Activated T-helper 1 cell treated with anti-CD3 and anti-CD28 coated beads, Interleukin-12 subunit alpha, Interleukin-12 subunit beta, Interleukin-2, Interleukin-4 antibody, amounts not matched to agents 30 ng/mL and 10 ng/mL and 1 ng/mL, durations not matched to agents 14 hours and 24 hours and 36 hours (primary cell): ENCODE results near the gene IL31RA. TPM values are rescaled to one million over a fixed set of nuclear protein-coding genes. Genes with fewer than 3 reads are reported as not detected.

Source experiments
- DNase-seq: peaks from one replicate; pipeline ENCODE4 v3.0.0; 2021; ENCODE audit warnings: low spot score
- H3K27ac Mint-ChIP-seq: one replicate; pipeline ENCODE4 v1.8.0; 2021; ENCODE audit warnings: mild to moderate bottlenecking, mixed read lengths
- H3K27me3 Mint-ChIP-seq: one replicate; pipeline ENCODE4 v1.8.0; 2022; ENCODE audit warnings: mild to moderate bottlenecking, moderate library complexity, mixed read lengths; ENCODE audit not compliant: insufficient read depth
- H3K36me3 Mint-ChIP-seq: one replicate; pipeline ENCODE4 v1.8.0; 2021; ENCODE audit warnings: low read depth, mixed read lengths
- H3K4me1 Mint-ChIP-seq: one replicate; pipeline ENCODE4 v1.8.0; 2021; ENCODE audit warnings: low read depth, mixed read lengths
- H3K4me3 Mint-ChIP-seq: one replicate; pipeline ENCODE4 v1.8.0; 2021; ENCODE audit warnings: mild to moderate bottlenecking, moderate library complexity, mixed read lengths
- H3K9me3 Mint-ChIP-seq: one replicate; pipeline ENCODE4 v1.8.0; 2021; ENCODE audit warnings: mixed read lengths
- intact Hi-C: fragments of 100-400 bp; cut with micrococcal nuclease; formaldehyde crosslinking; loops from one replicate; pipeline ENCODE4 v1.15.1; 2024
- total RNA-seq: library from RNA; stranded (reverse); gene quantifications from 2 replicates; pipeline ENCODE4 v1.2.3, GENCODE V29; 2022

IL31RA gene
- total RNA-seq, 1 donor from 2014 or later = 0.80 TPM

DNA sequence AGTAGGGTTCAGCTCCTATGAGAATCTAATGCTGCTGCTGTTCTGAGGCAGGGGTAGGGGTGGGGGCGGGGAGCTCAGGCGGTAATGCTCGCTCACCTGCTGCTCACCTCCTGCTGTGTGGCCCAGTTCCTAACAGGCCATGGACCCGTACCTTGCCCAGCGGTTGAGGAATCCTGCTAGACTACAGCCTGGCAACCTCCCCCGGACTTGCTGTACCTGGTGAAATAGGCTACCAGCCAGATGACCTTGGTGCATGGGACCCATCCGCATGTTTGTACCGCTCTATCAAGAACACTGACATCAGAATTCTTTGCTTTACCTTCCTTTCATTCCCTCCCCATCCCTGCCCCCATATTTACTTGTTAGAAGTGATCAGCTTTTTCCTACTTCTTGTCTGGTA lies 15.3 kb downstream of the IL31RA start:
- H3K27me3 Mint-ChIP-seq = no peaks in the 10 kb centered on the region
- peaks cover 18% of the 10 kb centered on the region for H3K4me1 Mint-ChIP-seq
- intact Hi-C loops = loop anchor here (5.0 kb wide), 2 partner anchors 284 to 461 kb away; no protein-coding TSS in a partner anchor
- peaks cover 3% of the 10 kb centered on the region for H3K36me3 Mint-ChIP-seq
- H3K9me3 Mint-ChIP-seq = peaks cover 3% of the 10 kb centered on the region
- no peak overlapping the region for H3K4me3 Mint-ChIP-seq
- H3K27ac Mint-ChIP-seq = no peak overlapping the region
- DNase-seq = no peak

DNA sequence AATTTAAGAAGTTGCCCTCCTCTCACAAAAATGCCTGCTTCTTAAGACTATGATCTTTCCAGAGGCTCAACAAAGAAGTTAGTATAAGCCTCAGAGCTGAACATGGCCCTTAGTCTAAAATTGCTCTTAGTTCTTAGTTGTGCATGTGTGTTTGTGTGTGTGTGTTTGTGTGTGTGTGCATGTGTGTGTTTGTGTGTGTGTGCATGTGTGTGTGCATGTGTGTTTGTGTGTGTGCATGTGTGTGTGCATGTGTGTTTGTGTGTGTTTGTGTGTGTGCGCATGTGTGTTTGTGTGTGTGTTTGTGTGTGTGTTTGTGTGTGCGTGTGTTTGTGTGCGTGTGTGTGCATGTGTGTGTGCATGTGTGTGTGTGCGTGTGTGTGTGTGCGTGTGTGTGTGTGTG lies 15.8 kb downstream of the IL31RA start:
- intact Hi-C loops = loop anchor here (5.0 kb wide), 2 partner anchors 285 to 460 kb away; no protein-coding TSS in a partner anchor
- H3K27ac Mint-ChIP-seq = no peak overlapping the region
- H3K9me3 Mint-ChIP-seq = no peaks in the 10 kb centered on the region

DNA sequence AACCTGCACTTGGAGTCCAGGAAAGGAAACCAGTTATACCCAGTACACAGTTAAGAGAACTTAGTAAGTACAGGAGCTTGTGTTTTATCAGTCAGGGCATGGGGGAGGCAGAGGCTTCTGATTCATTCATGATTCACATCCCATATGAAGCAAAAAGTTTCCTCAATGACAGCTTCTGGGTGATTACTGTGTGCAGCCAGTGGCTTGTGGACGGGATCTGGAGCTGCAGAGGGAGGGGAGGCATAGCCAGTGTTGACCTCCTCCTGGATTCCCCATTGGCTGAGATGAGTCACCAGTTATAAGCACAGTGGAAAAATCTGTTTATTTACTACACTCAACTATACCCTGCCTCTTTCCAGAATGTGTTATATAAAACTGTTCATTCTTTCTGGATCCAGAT lies 17.7 kb downstream of the IL31RA start:
- no peak overlapping the region for H3K4me3 Mint-ChIP-seq
- intact Hi-C loops = loop anchor here (1.0 to 5.0 kb wide), 8 partner anchors 16 to 458 kb away; partner anchors contain the start of genes IL6ST and SLC38A9
- peaks cover 14% of the 10 kb centered on the region for H3K4me1 Mint-ChIP-seq
- no peak for DNase-seq
- H3K36me3 Mint-ChIP-seq = peaks cover 2% of the 10 kb centered on the region
- H3K9me3 Mint-ChIP-seq = no peaks in the 10 kb centered on the region
- H3K27me3 Mint-ChIP-seq = no peaks in the 10 kb centered on the region
- peak overlapping the region; percentile 78 for H3K27ac Mint-ChIP-seq

More for the DNA sequence above, 15.8 kb downstream of the IL31RA start:
- no peak overlapping the region for H3K4me3 Mint-ChIP-seq
- peaks cover 14% of the 10 kb centered on the region for H3K4me1 Mint-ChIP-seq
- no peak for DNase-seq
- no peaks in the 10 kb centered on the region for H3K27me3 Mint-ChIP-seq
- H3K36me3 Mint-ChIP-seq = peaks cover 2% of the 10 kb centered on the region

DNA sequence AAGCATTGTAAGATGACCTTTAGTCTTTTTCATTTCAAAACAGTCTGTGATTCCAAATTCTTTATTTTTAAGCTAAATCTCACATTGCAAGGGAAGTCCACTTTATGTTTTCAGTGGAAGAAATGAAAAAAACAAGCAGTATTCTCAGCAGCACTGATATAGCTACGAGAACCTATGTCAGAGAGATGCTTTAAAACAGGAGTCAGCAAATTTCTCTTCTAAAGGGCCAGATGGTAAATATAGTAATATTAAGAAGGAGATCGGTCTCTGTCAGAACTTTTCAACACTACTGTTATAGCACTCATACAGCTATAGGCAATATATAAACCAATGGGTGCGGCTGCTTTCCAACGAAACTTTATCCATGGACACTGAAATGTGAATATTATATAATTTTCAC lies 18.7 kb downstream of the IL31RA start:
- H3K4me1 Mint-ChIP-seq = peaks cover 14% of the 10 kb centered on the region
- peaks cover 4% of the 10 kb centered on the region for H3K36me3 Mint-ChIP-seq
- peaks cover 2% of the 10 kb centered on the region for H3K9me3 Mint-ChIP-seq
- H3K27ac Mint-ChIP-seq = peak overlapping the region; percentile 34
- H3K27me3 Mint-ChIP-seq = no peaks in the 10 kb centered on the region
- no peak overlapping the region for H3K4me3 Mint-ChIP-seq
- DNase-seq = no peak
- intact Hi-C loops = loop anchor here (1.0 to 5.0 kb wide), 7 partner anchors 33 to 457 kb away; partner anchors contain the start of genes IL6ST and SLC38A9

DNA sequence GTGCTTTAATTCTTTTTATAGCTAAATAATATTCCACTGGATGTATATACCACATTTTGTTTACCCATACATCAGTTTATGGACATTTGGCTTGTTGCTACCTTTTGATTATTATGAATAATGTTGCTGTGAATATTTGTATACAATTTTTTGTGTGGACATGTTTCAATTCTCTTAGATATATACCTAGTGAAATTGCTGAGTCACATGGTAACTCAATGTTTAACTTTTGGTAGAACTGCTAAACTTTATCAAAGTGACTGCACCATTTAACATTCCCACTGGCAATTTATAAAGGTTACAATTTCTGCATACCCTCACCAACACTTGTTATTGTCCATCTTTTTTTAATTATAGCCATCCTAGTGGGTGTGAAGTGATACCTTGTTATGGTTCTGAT lies 22.1 kb downstream of the IL31RA start:
- H3K4me1 Mint-ChIP-seq = peaks cover 17% of the 10 kb centered on the region
- H3K27me3 Mint-ChIP-seq = no peaks in the 10 kb centered on the region
- H3K36me3 Mint-ChIP-seq = peaks cover 16% of the 10 kb centered on the region
- intact Hi-C loops = no loop called here
- H3K4me3 Mint-ChIP-seq = no peak overlapping the region
- peaks cover 20% of the 10 kb centered on the region for H3K9me3 Mint-ChIP-seq
- H3K27ac Mint-ChIP-seq = no peak overlapping the region
- DNase-seq = no peak

DNA sequence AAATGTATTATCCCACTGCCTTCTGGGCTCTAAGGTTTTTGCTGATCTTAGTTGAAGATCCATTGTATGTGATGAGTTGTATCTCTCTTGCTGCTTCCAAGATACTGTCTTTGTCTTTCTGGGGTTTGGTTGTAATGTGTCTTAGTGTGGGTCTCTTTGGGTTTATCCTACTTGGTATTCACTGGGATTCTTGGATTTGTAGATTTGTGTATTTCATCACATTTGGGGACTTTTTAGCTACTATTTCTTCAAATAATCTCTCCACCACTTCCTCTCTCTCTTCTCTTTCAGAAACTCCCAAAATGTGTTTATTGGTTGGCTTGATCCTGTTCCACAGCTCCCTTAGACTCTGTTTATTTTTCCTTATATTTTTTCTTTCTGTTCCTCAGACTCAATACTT lies 26.5 kb downstream of the IL31RA start:
- H3K4me3 Mint-ChIP-seq = no peak overlapping the region
- H3K27ac Mint-ChIP-seq = no peak overlapping the region
- intact Hi-C loops = no loop called here
- peaks cover 10% of the 10 kb centered on the region for H3K4me1 Mint-ChIP-seq
- no peaks in the 10 kb centered on the region for H3K27me3 Mint-ChIP-seq
- peaks cover 14% of the 10 kb centered on the region for H3K36me3 Mint-ChIP-seq
- DNase-seq = no peak
- H3K9me3 Mint-ChIP-seq = peaks cover 22% of the 10 kb centered on the region

DNA sequence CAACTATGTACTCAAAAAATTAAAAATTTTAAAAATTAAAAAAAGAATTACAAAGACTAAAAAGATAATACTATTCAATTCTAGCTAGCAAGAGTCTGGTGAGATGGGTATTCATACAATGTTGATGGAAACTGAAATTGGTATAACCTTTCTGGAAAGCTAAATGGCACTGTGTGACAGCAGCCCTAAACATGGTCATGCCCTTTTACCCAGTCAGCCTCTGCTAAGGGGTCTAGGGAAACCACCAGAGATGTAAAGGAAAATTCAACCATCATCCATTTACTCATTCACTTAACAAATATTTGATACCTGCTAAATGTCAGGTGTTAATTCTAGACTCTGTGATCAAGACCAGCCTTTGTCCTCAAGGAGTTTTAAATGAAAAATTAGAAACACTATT lies 29.3 kb downstream of the IL31RA start:
- peaks cover 8% of the 10 kb centered on the region for H3K27me3 Mint-ChIP-seq
- intact Hi-C loops = no loop called here
- H3K9me3 Mint-ChIP-seq = peaks cover 14% of the 10 kb centered on the region
- H3K36me3 Mint-ChIP-seq = peaks cover 11% of the 10 kb centered on the region
- H3K4me3 Mint-ChIP-seq = no peak overlapping the region
- no peak overlapping the region for H3K27ac Mint-ChIP-seq
- DNase-seq = no peak
- H3K4me1 Mint-ChIP-seq = peaks cover 10% of the 10 kb centered on the region

DNA sequence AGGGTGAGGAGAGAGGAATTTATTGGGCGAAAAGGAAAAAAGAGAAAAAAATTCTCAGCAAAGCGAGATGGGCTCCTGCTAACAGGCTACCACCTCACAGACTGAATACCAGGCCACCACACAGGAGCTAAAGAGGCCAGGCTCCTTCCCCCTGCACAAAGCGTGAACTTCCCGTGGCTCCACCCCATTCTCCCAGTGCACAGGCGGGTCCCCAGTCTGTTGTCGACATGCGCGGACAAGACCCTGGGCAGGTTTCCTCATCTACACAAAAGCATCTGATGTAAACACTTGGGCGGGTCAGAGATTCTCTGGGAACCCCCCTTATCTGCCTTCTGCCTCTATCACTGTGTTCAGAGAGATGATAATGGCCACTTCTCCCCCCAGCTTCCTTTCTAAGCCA lies 34.2 kb downstream of the IL31RA start:
- Mint-ChIP-seq H3K4me3 (no peak overlapping the region), H3K4me1 (peaks cover 5% of the 10 kb centered on the region), H3K9me3 (no peaks in the 10 kb centered on the region), H3K27me3 (peaks cover 8% of the 10 kb centered on the region), H3K27ac (no peak overlapping the region), H3K36me3 (peaks cover 2% of the 10 kb centered on the region)
- no peak for DNase-seq
- intact Hi-C loops = no loop called here

DNA sequence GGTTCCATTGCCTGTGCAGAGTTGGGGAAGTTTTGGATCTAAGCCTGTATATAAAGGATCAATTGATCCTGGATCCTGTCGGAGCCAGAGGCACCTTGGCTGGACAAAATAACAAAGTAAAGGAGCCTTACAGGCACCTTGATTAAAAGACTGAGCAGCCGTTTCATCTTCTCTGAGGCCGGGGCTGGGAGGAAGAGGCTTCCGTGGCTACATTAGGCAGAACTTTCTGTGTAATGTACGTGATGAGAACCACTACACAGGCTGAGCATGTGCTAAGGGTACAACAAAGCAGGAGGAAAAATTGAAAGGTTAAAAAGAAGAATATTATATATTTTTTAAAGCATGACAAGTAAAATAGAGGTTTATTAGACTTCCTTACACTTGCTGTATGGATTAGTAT lies 37.0 kb downstream of the IL31RA start:
- Mint-ChIP-seq H3K27ac (no peak overlapping the region), H3K36me3 (peaks cover 4% of the 10 kb centered on the region), H3K9me3 (no peaks in the 10 kb centered on the region), H3K27me3 (peaks cover 8% of the 10 kb centered on the region), H3K4me1 (peaks cover 5% of the 10 kb centered on the region), H3K4me3 (no peak overlapping the region)
- DNase-seq = no peak
- intact Hi-C loops = no loop called here

DNA sequence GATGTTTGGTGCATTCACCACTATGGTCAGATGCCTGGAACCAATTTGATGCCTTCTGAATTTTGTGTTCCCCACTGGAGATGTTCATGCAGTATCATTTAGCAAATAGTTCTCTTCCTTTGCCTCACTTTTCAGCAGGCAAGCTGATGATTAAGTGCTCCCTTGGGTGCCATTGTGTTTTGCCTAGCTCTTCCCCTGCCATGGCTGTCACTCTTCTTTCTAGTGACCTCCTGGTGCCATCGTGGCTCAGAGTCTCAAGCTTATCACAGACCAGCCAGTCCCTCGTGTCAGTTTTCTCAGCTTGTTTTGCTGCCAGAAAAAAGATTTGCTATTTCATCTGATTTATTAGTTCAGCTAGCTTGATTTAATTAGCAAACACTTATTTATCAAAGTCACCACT lies 41.3 kb downstream of the IL31RA start:
- no peaks in the 10 kb centered on the region for H3K9me3 Mint-ChIP-seq
- H3K4me1 Mint-ChIP-seq = peaks cover 19% of the 10 kb centered on the region
- no peak overlapping the region for H3K27ac Mint-ChIP-seq
- H3K36me3 Mint-ChIP-seq = peaks cover 2% of the 10 kb centered on the region
- DNase-seq = no peak
- H3K4me3 Mint-ChIP-seq = no peak overlapping the region
- intact Hi-C loops = no loop called here
- no peaks in the 10 kb centered on the region for H3K27me3 Mint-ChIP-seq

DNA sequence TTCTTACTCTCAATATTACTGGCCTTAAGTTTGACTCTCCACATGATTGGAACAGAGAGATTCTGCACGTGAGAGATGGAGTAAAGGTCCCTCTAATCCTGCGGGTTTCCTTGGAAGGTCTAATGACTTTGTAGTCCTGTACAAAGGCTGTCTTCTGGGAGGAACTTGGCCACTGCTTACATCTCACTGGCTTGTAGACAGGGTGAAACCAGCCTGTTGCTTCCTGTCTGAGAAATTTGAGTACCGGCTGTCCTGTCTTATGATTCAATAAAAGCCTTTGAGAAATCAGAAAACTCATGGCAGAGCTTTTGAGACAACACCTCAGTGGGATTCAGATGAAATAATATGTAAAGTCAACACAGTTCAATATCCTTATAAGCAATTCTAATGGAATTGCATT lies 43.0 kb downstream of the IL31RA start:
- no peak for DNase-seq
- Mint-ChIP-seq H3K27me3 (no peaks in the 10 kb centered on the region), H3K36me3 (peaks cover 2% of the 10 kb centered on the region), H3K4me3 (no peak overlapping the region), H3K9me3 (no peaks in the 10 kb centered on the region), H3K27ac (no peak overlapping the region), H3K4me1 (peaks cover 21% of the 10 kb centered on the region)
- intact Hi-C loops = no loop called here

DNA sequence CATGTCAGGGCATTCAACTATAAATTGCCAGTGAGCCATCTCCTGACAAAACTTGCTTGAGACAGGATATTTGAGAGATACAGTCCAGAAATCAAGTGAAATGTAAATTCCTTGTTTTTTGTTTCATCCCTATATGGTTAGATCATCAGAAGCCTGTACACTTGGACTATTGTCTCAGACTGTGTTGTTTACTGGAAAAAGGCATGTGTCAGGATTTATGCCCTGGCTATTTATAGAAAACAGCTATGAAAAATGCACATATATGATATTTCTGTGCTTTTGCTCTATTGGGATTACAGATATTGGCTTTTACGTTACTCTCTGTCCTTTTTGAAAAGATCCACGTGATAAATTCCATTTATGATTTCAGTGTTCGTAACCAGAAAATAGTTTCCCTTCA lies 44.2 kb downstream of the IL31RA start:
- intact Hi-C loops = no loop called here

DNA sequence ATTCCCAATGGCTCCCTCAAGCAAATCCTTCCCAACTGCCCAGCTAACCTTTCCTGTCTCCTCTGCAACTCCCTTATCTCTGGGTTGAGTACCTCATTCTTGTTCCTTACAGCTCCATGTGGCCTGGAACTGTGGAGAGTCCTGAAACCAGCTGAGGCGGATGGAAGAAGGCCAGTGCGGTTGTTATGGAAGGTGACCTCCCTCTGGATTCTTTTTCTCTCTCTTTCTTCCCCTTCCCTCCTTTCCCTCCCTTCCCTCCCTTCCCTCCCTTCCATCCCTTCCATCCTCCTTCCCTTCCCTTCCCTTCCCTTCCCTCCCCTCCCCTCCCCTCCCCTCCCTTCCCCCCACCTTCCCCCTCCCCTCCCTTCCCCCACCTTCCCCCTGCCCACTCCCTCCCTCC lies 45.1 kb downstream of the IL31RA start:
- Mint-ChIP-seq H3K4me3 (no peak overlapping the region), H3K27ac (no peak overlapping the region), H3K9me3 (no peaks in the 10 kb centered on the region), H3K27me3 (no peaks in the 10 kb centered on the region), H3K4me1 (peaks cover 42% of the 10 kb centered on the region), H3K36me3 (peaks cover 2% of the 10 kb centered on the region)
- no peak for DNase-seq
- intact Hi-C loops = no loop called here

More for the DNA sequence above, 44.2 kb downstream of the IL31RA start:
- no peaks in the 10 kb centered on the region for H3K27me3 Mint-ChIP-seq
- peaks cover 34% of the 10 kb centered on the region for H3K4me1 Mint-ChIP-seq
- peaks cover 2% of the 10 kb centered on the region for H3K36me3 Mint-ChIP-seq
- H3K9me3 Mint-ChIP-seq = no peaks in the 10 kb centered on the region
- H3K27ac Mint-ChIP-seq = no peak overlapping the region
- no peak for DNase-seq
- H3K4me3 Mint-ChIP-seq = no peak overlapping the region

DNA sequence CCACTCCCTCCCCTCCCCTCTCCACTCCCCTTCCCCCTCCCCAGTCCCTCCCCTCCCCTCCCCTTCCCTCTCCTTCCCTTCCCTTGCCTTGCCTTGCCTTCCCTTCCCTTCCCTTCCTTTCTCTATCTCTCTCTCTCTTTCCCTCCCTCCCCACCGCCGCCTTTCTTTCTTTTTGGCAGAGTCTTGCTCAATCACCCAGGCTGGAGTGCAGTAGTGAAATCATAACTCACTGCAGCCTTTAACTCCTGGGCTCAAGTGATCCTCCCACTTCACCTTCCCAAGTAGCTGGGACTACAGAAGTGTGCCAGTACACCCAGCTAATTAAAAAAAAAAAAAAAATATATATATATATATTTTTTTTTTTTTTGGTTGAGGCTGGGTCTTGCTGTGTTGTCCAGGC lies 45.5 kb downstream of the IL31RA start:
- no peak for DNase-seq
- no peak overlapping the region for H3K4me3 Mint-ChIP-seq
- H3K9me3 Mint-ChIP-seq = no peaks in the 10 kb centered on the region
- H3K4me1 Mint-ChIP-seq = peaks cover 42% of the 10 kb centered on the region
- H3K27me3 Mint-ChIP-seq = no peaks in the 10 kb centered on the region
- no peaks in the 10 kb centered on the region for H3K36me3 Mint-ChIP-seq
- intact Hi-C loops = no loop called here
- no peak overlapping the region for H3K27ac Mint-ChIP-seq
